ENCODE measurements around the gene USP26. TPM values are rescaled to one million over a fixed set of nuclear protein-coding genes. Genes with fewer than 3 reads are reported as not detected.

Gene USP26
- total RNA-seq, 1 donor from 2014 or later, result not detected

DNA sequence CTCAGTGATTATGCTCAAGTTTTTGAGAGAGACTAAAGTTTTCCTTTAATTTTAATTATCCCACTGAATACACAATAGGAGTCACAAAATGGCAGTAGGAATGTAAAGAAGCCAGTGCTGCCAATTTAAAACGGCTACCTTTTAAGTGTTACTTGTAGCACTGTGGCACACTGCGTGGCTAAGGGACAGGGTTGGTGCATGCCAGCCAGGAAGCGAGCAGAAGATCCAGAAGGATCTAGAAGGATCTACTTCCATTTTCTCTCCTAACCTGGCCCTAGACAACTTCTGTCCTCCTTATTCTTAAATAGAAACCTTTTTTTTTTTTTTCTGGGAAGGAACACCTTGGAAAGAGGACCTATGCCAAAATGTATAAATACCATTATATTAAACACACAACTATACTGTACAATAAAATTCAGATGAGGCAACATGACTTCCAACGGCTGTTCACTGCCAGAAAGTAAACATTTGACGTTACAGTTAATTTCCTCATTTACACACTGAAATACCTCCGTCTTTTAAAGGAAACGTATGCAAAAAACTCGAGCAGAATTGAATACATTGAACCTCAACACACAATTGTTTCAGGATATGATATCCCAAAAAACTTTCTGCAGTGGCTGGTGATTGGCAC, 2.7 kb downstream of the USP26 start:
- Histone ChIP-seq H3K9ac (no peak overlapping the region), H3K9me3 (ENCODE audit: low read depth) (no peaks in the 10 kb centered on the region), H4K20me1 (ENCODE audit: low read depth) (no peaks in the 10 kb centered on the region), H3K27ac (no peak overlapping the region), H3F3A (ENCODE audit: low read depth) (no peaks in the 10 kb centered on the region), H3K4me3 (no peak overlapping the region), H3K4me1 (no peaks in the 10 kb centered on the region), H2AFZ (replicated peaks) (no peak overlapping the region), H3K79me2 (ENCODE audit: low read depth) (no peaks in the 10 kb centered on the region), H3K36me3 (no peaks in the 10 kb centered on the region), H3K27me3 (no peaks in the 10 kb centered on the region), H3K4me2 (no peak overlapping the region)
- Mint-ChIP-seq H3K4me3 (no peak overlapping the region), H3K4me1 (no peaks in the 10 kb centered on the region), H3K27ac (no peak overlapping the region), H3K36me3 (no peaks in the 10 kb centered on the region), H3K27me3 (ENCODE audit: insufficient read depth, low read depth) (no peaks in the 10 kb centered on the region), H3K9me3 (no peaks in the 10 kb centered on the region)
- no peak for DNase-seq (ENCODE audit: low spot score)
- no peak for TF ChIP-seq EZH2phosphoT487 (IDR thresholded peaks at IDR 0.05)
- no peak for TF ChIP-seq EZH2 (IDR thresholded peaks at IDR 0.05)
- TF ChIP-seq CTCF (IDR thresholded peaks at IDR 0.05), result no peak

DNA sequence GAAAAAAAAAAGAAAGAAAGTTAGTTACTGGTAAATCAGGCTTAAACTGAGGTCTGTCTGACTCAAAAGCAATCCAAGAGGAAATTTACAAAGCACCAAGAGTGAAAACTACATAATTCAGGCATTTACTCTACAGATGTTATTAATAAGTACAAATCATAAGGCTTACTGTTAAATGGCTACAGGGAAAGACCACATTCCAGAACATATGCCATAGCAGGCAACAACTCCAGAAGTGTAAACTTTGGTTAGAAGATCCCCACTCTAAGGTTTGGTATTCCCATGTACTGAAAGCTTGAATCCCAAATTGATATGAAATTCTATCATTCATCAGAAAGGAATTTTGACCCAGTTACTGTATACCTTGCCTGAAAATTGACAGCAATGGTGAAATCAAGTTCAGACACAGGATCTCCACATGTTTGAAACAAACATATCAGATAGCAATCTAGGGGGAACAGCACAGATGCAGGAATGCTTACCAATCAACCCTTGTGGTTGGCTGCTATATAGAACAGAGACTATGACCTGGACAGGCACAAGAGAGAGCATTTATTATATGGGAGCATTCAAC, 6.6 kb downstream of the USP26 start:
- H3K4me1 ChIP-seq, result no peaks in the 10 kb centered on the region
- DNase-seq (ENCODE audit: low spot score), result no peak
- H3K27me3 Mint-ChIP-seq (ENCODE audit: insufficient read depth, low read depth), result no peaks in the 10 kb centered on the region
- H3K9me3 Mint-ChIP-seq, result no peaks in the 10 kb centered on the region
- H3K9ac ChIP-seq, result no peak overlapping the region
- H3F3A ChIP-seq (ENCODE audit: low read depth), result no peaks in the 10 kb centered on the region
- H3K9me3 ChIP-seq (ENCODE audit: low read depth), result no peaks in the 10 kb centered on the region
- no peak overlapping the region for H2AFZ ChIP-seq (replicated peaks)
- H3K27ac ChIP-seq, result no peak overlapping the region
- TF ChIP-seq CTCF (IDR thresholded peaks at IDR 0.05), result no peak
- TF ChIP-seq EZH2 (IDR thresholded peaks at IDR 0.05), result no peak
- no peak for TF ChIP-seq EZH2phosphoT487 (IDR thresholded peaks at IDR 0.05)
- H3K36me3 ChIP-seq, result no peaks in the 10 kb centered on the region
- no peak overlapping the region for H3K4me3 Mint-ChIP-seq
- no peaks in the 10 kb centered on the region for H3K27me3 ChIP-seq
- H3K4me3 ChIP-seq, result no peak overlapping the region
- H3K27ac Mint-ChIP-seq, result no peak overlapping the region
- no peaks in the 10 kb centered on the region for H3K79me2 ChIP-seq (ENCODE audit: low read depth)
- no peaks in the 10 kb centered on the region for H3K36me3 Mint-ChIP-seq
- no peaks in the 10 kb centered on the region for H3K4me1 Mint-ChIP-seq
- H3K4me2 ChIP-seq, result no peak overlapping the region
- no peaks in the 10 kb centered on the region for H4K20me1 ChIP-seq (ENCODE audit: low read depth)

- Histone ChIP-seq H3K36me3 (no peaks in the 10 kb centered on the region), H4K20me1 (ENCODE audit: low read depth) (no peaks in the 10 kb centered on the region), H3K27ac (no peak overlapping the region), H2AFZ (replicated peaks) (no peak overlapping the region), H3K4me3 (no peak overlapping the region), H3K9me3 (ENCODE audit: low read depth) (no peaks in the 10 kb centered on the region), H3K79me2 (ENCODE audit: low read depth) (no peaks in the 10 kb centered on the region), H3K9ac (no peak overlapping the region), H3K4me1 (no peaks in the 10 kb centered on the region), H3F3A (ENCODE audit: low read depth) (no peaks in the 10 kb centered on the region), H3K27me3 (no peaks in the 10 kb centered on the region), H3K4me2 (no peak overlapping the region)
- Mint-ChIP-seq H3K4me3 (no peak overlapping the region), H3K4me1 (no peaks in the 10 kb centered on the region), H3K27me3 (ENCODE audit: insufficient read depth, low read depth) (no peaks in the 10 kb centered on the region), H3K36me3 (no peaks in the 10 kb centered on the region), H3K9me3 (no peaks in the 10 kb centered on the region), H3K27ac (no peak overlapping the region)
- TF ChIP-seq CTCF (IDR thresholded peaks at IDR 0.05) (no peak), EZH2 (IDR thresholded peaks at IDR 0.05) (no peak), EZH2phosphoT487 (IDR thresholded peaks at IDR 0.05) (no peak)
- no peak for DNase-seq (ENCODE audit: low spot score)
These were observed 7.5 kb downstream of the USP26 start for GRCh38 chrX:133089411-133089810.

Measured in neural progenitor cell (in vitro differentiated cells).